Measurements from ENCODE around the gene MRPS15. TPM values are rescaled to one million over a fixed set of nuclear protein-coding genes. Genes with fewer than 3 reads are reported as not detected.
"Not testable (repeated sequence)": the region's sequence is repeated elsewhere in the genome, so short reads cannot be mapped to it uniquely, and the experiment has no call there.

Gene MRPS15
- 100 to 1,000 TPM in 3 of 4 donors, 10 to 100 TPM in 1; 68.2 to 122 (median 109) TPM for polyA plus RNA-seq
- long read RNA-seq, donor 1: 0 reads
- long read RNA-seq, donor 2, transcript MRPS15-201 (8 exons, 1,006 nt): minor isoform, 13 of 28 reads
- long read RNA-seq, donor 2, transcript MRPS15-203 (2 exons, 533 nt): major isoform, 15 of 28 reads
- long read RNA-seq, donor 2, partial matches to known transcripts: 0 of 28 reads
- long read RNA-seq, donor 2, other reads (novel, unspliced or antisense): 0 of 28 reads
- long read RNA-seq, donor 3, transcript MRPS15-201 (8 exons, 1,006 nt): minor isoform, 24 of 79 reads
- long read RNA-seq, donor 3, transcript MRPS15-203 (2 exons, 533 nt): major isoform, 53 of 79 reads
- long read RNA-seq, donor 3, partial matches to known transcripts: 0 of 79 reads
- long read RNA-seq, donor 3, other reads (novel, unspliced or antisense): 0 of 79 reads
- long read RNA-seq, donor 4, partial matches to known transcripts: 0 of 1 reads
- long read RNA-seq, donor 4, other reads (novel, unspliced or antisense): 0 of 1 reads
- long read RNA-seq, donor 5, transcript MRPS15-201 (8 exons, 1,006 nt): minor isoform, 5 of 37 reads
- long read RNA-seq, donor 5, transcript MRPS15-203 (2 exons, 533 nt): major isoform, 30 of 37 reads
- long read RNA-seq, donor 5, partial matches to known transcripts: 0 of 37 reads
- long read RNA-seq, donor 5, other reads (novel, unspliced or antisense): 0 of 37 reads
- long read RNA-seq, donor 6, transcript MRPS15-203 (2 exons, 533 nt): major isoform, 62 of 91 reads
- long read RNA-seq, donor 6, transcript MRPS15-201 (8 exons, 1,006 nt): minor isoform, 27 of 91 reads
- long read RNA-seq, donor 6, partial matches to known transcripts: 0 of 91 reads
- long read RNA-seq, donor 6, other reads (novel, unspliced or antisense): 0 of 91 reads
- long read RNA-seq, donor 7: 0 reads
- long read RNA-seq, donor 8, transcript MRPS15-203 (2 exons, 533 nt): major isoform, 9 of 12 reads
- long read RNA-seq, donor 8, partial matches to known transcripts: 0 of 12 reads
- long read RNA-seq, donor 8, other reads (novel, unspliced or antisense): 0 of 12 reads
- long read RNA-seq, donor 9, transcript MRPS15-203 (2 exons, 533 nt): major isoform, 14 of 21 reads
- long read RNA-seq, donor 9, transcript MRPS15-201 (8 exons, 1,006 nt): minor isoform, 7 of 21 reads
- long read RNA-seq, donor 9, partial matches to known transcripts: 0 of 21 reads
- long read RNA-seq, donor 9, other reads (novel, unspliced or antisense): 0 of 21 reads
- long read RNA-seq, donor 10, transcript MRPS15-201 (8 exons, 1,006 nt): minor isoform, 25 of 76 reads
- long read RNA-seq, donor 10, transcript MRPS15-203 (2 exons, 533 nt): major isoform, 50 of 76 reads
- long read RNA-seq, donor 10, partial matches to known transcripts: 0 of 76 reads
- long read RNA-seq, donor 10, other reads (novel, unspliced or antisense): 0 of 76 reads

GRCh38 chr1:36463803-36464604 is at the start of gene MRPS15:
MRPS15 (minus strand) TSS chr1:36464384; CDS start chr1:36464275, 109 bp downstream.
- no peaks in the 10 kb centered on the region for H3K27me3 ChIP-seq (ENCODE audit: control insufficient read depth in 3 of 3, insufficient read depth in 3 of 3, low read length in 3 of 3)
- no peaks in the 10 kb centered on the region for H3K9me3 ChIP-seq (ENCODE audit: control insufficient read depth in 2 of 2, insufficient read depth in 1 of 2, low read depth in 1 of 2, low read length in 1 of 2)
- peak within 1 kb of the TSS; percentile 80 to 99 (median 97) for H3K27ac ChIP-seq (ENCODE audit: low read depth in 1 of 3, low read length in 2 of 3)
- H3K4me1 ChIP-seq (ENCODE audit: control insufficient read depth in 3 of 3, insufficient read depth in 2 of 3, low read depth in 1 of 3, low read length in 2 of 3): peaks cover 0 to 18% (median 2%) of the 10 kb centered on the region in 3 donors
- WGBS, 3 donors: 0 to 1% (median 0%) methylated on average over 63 to 65 of the region's 65 CpGs
- H3K36me3 ChIP-seq (ENCODE audit: control insufficient read depth in 3 of 3, insufficient read depth in 2 of 3, low read depth in 1 of 3, low read length in 3 of 3): peaks cover 2 to 30% (median 2%) of the 10 kb centered on the region in 3 donors
- FAIRE-seq: no peak
- peak within 1 kb of the TSS; percentile 75 to 98 (median 96) for H3K4me3 ChIP-seq (ENCODE audit: low read depth in 1 of 3, low read length in 3 of 3)
- peak; percentile 96 to 98 for DNase-seq

GRCh38 chr1:36512842-36513241 is 48.7 kb upstream of the MRPS15 start:
- no peak overlapping the region for H3K4me3 ChIP-seq (ENCODE audit: low read depth in 1 of 3, low read length in 3 of 3)
- FAIRE-seq (no peak), DNase-seq (no peak)
- no peaks in the 10 kb centered on the region for H3K36me3 ChIP-seq (ENCODE audit: control insufficient read depth in 3 of 3, insufficient read depth in 2 of 3, low read depth in 1 of 3, low read length in 3 of 3)
- 56 to 65% (median 60%) methylated on average over 1 of the region's 1 CpG for WGBS, 3 donors
- H3K4me1 ChIP-seq (ENCODE audit: control insufficient read depth in 3 of 3, insufficient read depth in 2 of 3, low read depth in 1 of 3, low read length in 2 of 3): no peaks in the 10 kb centered on the region
- no peak overlapping the region for H3K27ac ChIP-seq (ENCODE audit: low read depth in 1 of 3, low read length in 2 of 3)
- no peaks in the 10 kb centered on the region for H3K9me3 ChIP-seq (ENCODE audit: control insufficient read depth in 2 of 2, insufficient read depth in 1 of 2, low read depth in 1 of 2, low read length in 1 of 2)
- no peaks in the 10 kb centered on the region for H3K27me3 ChIP-seq (ENCODE audit: control insufficient read depth in 3 of 3, insufficient read depth in 3 of 3, low read length in 3 of 3)

- H3K4me1 ChIP-seq (ENCODE audit: control insufficient read depth in 3 of 3, insufficient read depth in 2 of 3, low read depth in 1 of 3, low read length in 2 of 3): no peaks in the 10 kb centered on the region
- FAIRE-seq: no peak
- no peaks in the 10 kb centered on the region for H3K27me3 ChIP-seq (ENCODE audit: control insufficient read depth in 3 of 3, insufficient read depth in 3 of 3, low read length in 3 of 3)
- 75 to 79% (median 75%) methylated on average over 15 of the region's 15 CpGs for WGBS, 3 donors
- H3K4me3 ChIP-seq (ENCODE audit: low read depth in 1 of 3, low read length in 3 of 3): no peak overlapping the region
- DNase-seq: no peak
- no peaks in the 10 kb centered on the region for H3K36me3 ChIP-seq (ENCODE audit: control insufficient read depth in 3 of 3, insufficient read depth in 2 of 3, low read depth in 1 of 3, low read length in 3 of 3)
- no peak overlapping the region for H3K27ac ChIP-seq (ENCODE audit: low read depth in 1 of 3, low read length in 2 of 3)
- no peaks in the 10 kb centered on the region for H3K9me3 ChIP-seq (ENCODE audit: control insufficient read depth in 2 of 2, insufficient read depth in 1 of 2, low read depth in 1 of 2, low read length in 1 of 2)
Observed at GRCh38 chr1:36511804-36512798, 47.9 kb upstream of the MRPS15 start.

GRCh38 chr1:36511220-36511619 is 47.0 kb upstream of the MRPS15 start:
- not testable (repeated sequence) for H3K27me3 ChIP-seq (ENCODE audit: control insufficient read depth in 3 of 3, insufficient read depth in 3 of 3, low read length in 3 of 3); H3K4me3 ChIP-seq (ENCODE audit: low read depth in 1 of 3, low read length in 3 of 3); H3K36me3 ChIP-seq (ENCODE audit: control insufficient read depth in 3 of 3, insufficient read depth in 2 of 3, low read depth in 1 of 3, low read length in 3 of 3); H3K4me1 ChIP-seq (ENCODE audit: control insufficient read depth in 3 of 3, insufficient read depth in 2 of 3, low read depth in 1 of 3, low read length in 2 of 3); H3K9me3 ChIP-seq (ENCODE audit: control insufficient read depth in 2 of 2, insufficient read depth in 1 of 2, low read depth in 1 of 2, low read length in 1 of 2); FAIRE-seq; H3K27ac ChIP-seq (ENCODE audit: low read depth in 1 of 3, low read length in 2 of 3); DNase-seq
- 74 to 81% (median 75%) methylated on average over 2 of the region's 2 CpGs for WGBS, 3 donors

- no peak for DNase-seq
- no peak overlapping the region for H3K27ac ChIP-seq (ENCODE audit: low read depth in 1 of 3, low read length in 2 of 3)
- no peaks in the 10 kb centered on the region for H3K4me1 ChIP-seq (ENCODE audit: control insufficient read depth in 3 of 3, insufficient read depth in 2 of 3, low read depth in 1 of 3, low read length in 2 of 3)
- H3K4me3 ChIP-seq (ENCODE audit: low read depth in 1 of 3, low read length in 3 of 3): no peak overlapping the region
- WGBS, 3 donors: 82 to 88% (median 88%) methylated on average over 7 of the region's 7 CpGs
- no peak for FAIRE-seq
- H3K27me3 ChIP-seq (ENCODE audit: control insufficient read depth in 3 of 3, insufficient read depth in 3 of 3, low read length in 3 of 3): no peaks in the 10 kb centered on the region
- no peaks in the 10 kb centered on the region for H3K36me3 ChIP-seq (ENCODE audit: control insufficient read depth in 3 of 3, insufficient read depth in 2 of 3, low read depth in 1 of 3, low read length in 3 of 3)
- H3K9me3 ChIP-seq (ENCODE audit: control insufficient read depth in 2 of 2, insufficient read depth in 1 of 2, low read depth in 1 of 2, low read length in 1 of 2): no peaks in the 10 kb centered on the region
Observed at GRCh38 chr1:36510418-36510817, 46.2 kb upstream of the MRPS15 start.

- no peaks in the 10 kb centered on the region for H3K9me3 ChIP-seq (ENCODE audit: control insufficient read depth in 2 of 2, insufficient read depth in 1 of 2, low read depth in 1 of 2, low read length in 1 of 2)
- FAIRE-seq: no peak
- no peak overlapping the region for H3K4me3 ChIP-seq (ENCODE audit: low read depth in 1 of 3, low read length in 3 of 3)
- no peaks in the 10 kb centered on the region for H3K27me3 ChIP-seq (ENCODE audit: control insufficient read depth in 3 of 3, insufficient read depth in 3 of 3, low read length in 3 of 3)
- no peaks in the 10 kb centered on the region for H3K4me1 ChIP-seq (ENCODE audit: control insufficient read depth in 3 of 3, insufficient read depth in 2 of 3, low read depth in 1 of 3, low read length in 2 of 3)
- whole genome bisulfite sequencing, 3 donors: 74 to 95% (median 81%) methylated on average over 3 of the region's 3 CpGs
- no peaks in the 10 kb centered on the region for H3K36me3 ChIP-seq (ENCODE audit: control insufficient read depth in 3 of 3, insufficient read depth in 2 of 3, low read depth in 1 of 3, low read length in 3 of 3)
- DNase-seq: no peak
- H3K27ac ChIP-seq (ENCODE audit: low read depth in 1 of 3, low read length in 2 of 3): no peak overlapping the region
Observed at GRCh38 chr1:36508257-36508656, 44.1 kb upstream of the MRPS15 start.

All from small intestine (tissue), 16 donors.